MM.1S (cell line): ENCODE results near the gene STK32C.

ENCODE experiments used
- DNase-seq: peaks from one replicate; pipeline ENCODE4 v3.0.0-alpha.2; 2015
- H2AFZ ChIP-seq: fragments of 300-600 bp; sonication (generic); 2 replicates; pipeline ENCODE4 v1.6.0; 2016; ENCODE audit warnings: antibody characterized with exemption, low read length
- H3F3A ChIP-seq: fragments of 300-600 bp; sonication (generic); 2 replicates; pipeline ENCODE4 v1.6.1; 2016; ENCODE audit warnings: mild to moderate bottlenecking, antibody characterized with exemption, low read length, moderate library complexity, mixed read lengths; ENCODE audit not compliant: insufficient read depth
- H3K27ac ChIP-seq: fragments of 300-600 bp; sonication (generic); 2 replicates; pipeline ENCODE4 v1.5.1; 2016; ENCODE audit warnings: mild to moderate bottlenecking, low read length
- H3K27me3 ChIP-seq: fragments of 300-600 bp; sonication (generic); replicated peaks from 2 replicates; pipeline ENCODE4 v1.6.0; 2016; ENCODE audit warnings: low read length; ENCODE audit not compliant: insufficient read depth
- H3K36me3 ChIP-seq: fragments of 300-600 bp; sonication (generic); replicated peaks from 2 replicates; pipeline ENCODE4 v1.6.1; 2016; ENCODE audit warnings: mild to moderate bottlenecking, low read length, mixed read lengths; ENCODE audit not compliant: insufficient read depth
- H3K4me1 ChIP-seq: fragments of 300-600 bp; sonication (generic); 2 replicates; pipeline ENCODE4 v1.6.1; 2016; ENCODE audit warnings: low read length, mixed read lengths
- H3K4me2 ChIP-seq: fragments of 300-600 bp; sonication (generic); 2 replicates; pipeline ENCODE4 v1.6.0; 2016; ENCODE audit warnings: low read depth, low read length
- H3K4me3 ChIP-seq: fragments of 300-600 bp; sonication (generic); 2 replicates; pipeline ENCODE4 v1.5.1; 2016; ENCODE audit warnings: low read length, mixed read lengths
- H3K79me2 ChIP-seq: fragments of 300-600 bp; sonication (generic); 2 replicates; pipeline ENCODE4 v1.6.1; 2016; ENCODE audit warnings: mixed run types, low read length, mixed read lengths
- H3K9ac ChIP-seq: fragments of 300-600 bp; sonication (generic); 2 replicates; pipeline ENCODE4 v1.6.1; 2016; ENCODE audit warnings: low read length, mixed read lengths
- H3K9me2 ChIP-seq: fragments of 300-600 bp; sonication (generic); replicated peaks from 2 replicates; pipeline ENCODE4 v1.6.1; 2016; ENCODE audit warnings: mild to moderate bottlenecking, low read length, mixed read lengths; ENCODE audit not compliant: insufficient read depth
- H3K9me3 ChIP-seq: fragments of 300-600 bp; sonication (generic); replicated peaks from 2 replicates; pipeline ENCODE4 v1.6.1; 2016; ENCODE audit warnings: mild to moderate bottlenecking, low read length, mixed read lengths; ENCODE audit not compliant: insufficient read depth
- H4K20me1 ChIP-seq: fragments of 300-600 bp; sonication (generic); 2 replicates; pipeline ENCODE4 v1.6.1; 2016; ENCODE audit warnings: mild to moderate bottlenecking, low read length, moderate library complexity, mixed read lengths; ENCODE audit not compliant: insufficient read depth
- EZH2 ChIP-seq: fragments of 300-600 bp; sonication (generic); optimal IDR thresholded peaks from 2 replicates; pipeline ENCODE3; 2017; ENCODE audit warnings: low read depth, mild to moderate bottlenecking, antibody characterized with exemption, low read length, mixed read lengths
- EZH2phosphoT487 ChIP-seq: fragments of 300-600 bp; sonication (generic); IDR thresholded peaks from 2 replicates; pipeline ENCODE4 v1.6.1; 2018; ENCODE audit warnings: antibody characterized with exemption, low read length
- TF ChIP-seq, protein P1 (sequence below): fragments of 300-600 bp; sonication (generic); IDR thresholded peaks from 2 replicates; pipeline ENCODE4 v1.5.1; 2016; ENCODE audit warnings: antibody characterized with exemption, low read length, mixed read lengths

STK32C gene

GRCh38 chr10:132193907-132194552 lies 113.7 kb downstream of the STK32C start:
- no peak overlapping the region for H3K9ac ChIP-seq
- H3K4me3 ChIP-seq = no peak overlapping the region
- H3K4me2 ChIP-seq = no peak overlapping the region
- H2AFZ ChIP-seq = no peak overlapping the region
- no peak overlapping the region for H3K27ac ChIP-seq
- no peaks in the 10 kb centered on the region for H3K79me2 ChIP-seq
- 0 out of 2 replicates have a peak, but pooled peaks cover 6% of the 10 kb centered on the region for H3K4me1 ChIP-seq
- no peak for TF ChIP-seq EZH2phosphoT487
- TF ChIP-seq EZH2 = no peak
- TF ChIP-seq, protein P1, sequence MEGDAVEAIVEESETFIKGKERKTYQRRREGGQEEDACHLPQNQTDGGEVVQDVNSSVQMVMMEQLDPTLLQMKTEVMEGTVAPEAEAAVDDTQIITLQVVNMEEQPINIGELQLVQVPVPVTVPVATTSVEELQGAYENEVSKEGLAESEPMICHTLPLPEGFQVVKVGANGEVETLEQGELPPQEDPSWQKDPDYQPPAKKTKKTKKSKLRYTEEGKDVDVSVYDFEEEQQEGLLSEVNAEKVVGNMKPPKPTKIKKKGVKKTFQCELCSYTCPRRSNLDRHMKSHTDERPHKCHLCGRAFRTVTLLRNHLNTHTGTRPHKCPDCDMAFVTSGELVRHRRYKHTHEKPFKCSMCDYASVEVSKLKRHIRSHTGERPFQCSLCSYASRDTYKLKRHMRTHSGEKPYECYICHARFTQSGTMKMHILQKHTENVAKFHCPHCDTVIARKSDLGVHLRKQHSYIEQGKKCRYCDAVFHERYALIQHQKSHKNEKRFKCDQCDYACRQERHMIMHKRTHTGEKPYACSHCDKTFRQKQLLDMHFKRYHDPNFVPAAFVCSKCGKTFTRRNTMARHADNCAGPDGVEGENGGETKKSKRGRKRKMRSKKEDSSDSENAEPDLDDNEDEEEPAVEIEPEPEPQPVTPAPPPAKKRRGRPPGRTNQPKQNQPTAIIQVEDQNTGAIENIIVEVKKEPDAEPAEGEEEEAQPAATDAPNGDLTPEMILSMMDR = no peak
- H3K9me2 ChIP-seq = no peaks in the 10 kb centered on the region
- H3K36me3 ChIP-seq = no peaks in the 10 kb centered on the region
- no peaks in the 10 kb centered on the region for H3F3A ChIP-seq
- DNase-seq = peak; percentile 25
- peaks cover 12% of the 10 kb centered on the region for H3K27me3 ChIP-seq
- no peaks in the 10 kb centered on the region for H3K9me3 ChIP-seq
- H4K20me1 ChIP-seq = no peaks in the 10 kb centered on the region

DNA sequence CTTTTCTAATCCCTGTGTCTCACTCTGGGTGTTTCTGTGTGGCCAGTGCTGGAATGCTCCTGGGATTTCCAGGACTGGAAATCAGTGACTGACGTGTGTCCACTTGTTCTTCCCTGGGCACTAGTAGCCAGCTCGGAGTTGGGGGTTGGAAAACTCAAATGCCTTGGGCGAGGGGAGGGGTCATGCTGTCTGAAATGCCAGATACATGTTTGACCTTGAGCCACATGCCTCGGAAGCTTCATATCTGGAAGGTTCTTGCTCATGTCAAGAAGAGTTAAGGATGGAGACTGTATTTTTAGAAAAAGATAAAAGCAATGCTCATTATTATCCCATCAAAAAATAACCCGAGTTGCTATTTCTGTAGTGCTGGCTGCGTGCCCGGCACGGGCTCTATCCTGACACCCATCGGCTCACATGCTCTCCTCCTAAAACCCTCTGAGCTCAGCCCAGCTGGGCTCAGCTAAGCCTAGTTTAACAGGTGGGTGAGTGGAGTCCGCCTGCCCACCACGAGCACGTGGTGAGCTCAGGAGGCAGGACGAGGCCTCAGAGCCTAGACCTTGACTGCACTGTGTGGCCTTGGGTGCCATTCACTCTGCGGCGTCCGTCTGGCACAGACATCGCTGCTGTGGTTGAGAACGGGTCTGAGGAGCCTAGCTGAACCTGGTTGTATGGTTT lies 114.6 kb downstream of the STK32C start:
- H3K27me3 ChIP-seq = peaks cover 18% of the 10 kb centered on the region
- no peaks in the 10 kb centered on the region for H3K9me2 ChIP-seq
- no peaks in the 10 kb centered on the region for H3F3A ChIP-seq
- no peaks in the 10 kb centered on the region for H3K9me3 ChIP-seq
- H3K36me3 ChIP-seq = no peaks in the 10 kb centered on the region
- no peak overlapping the region for H3K4me3 ChIP-seq
- TF ChIP-seq, protein P1 = no peak
- TF ChIP-seq EZH2 = no peak
- TF ChIP-seq EZH2phosphoT487 = no peak
- H3K79me2 ChIP-seq = no peaks in the 10 kb centered on the region
- H3K4me2 ChIP-seq = no peak overlapping the region
- no peak for DNase-seq
- H4K20me1 ChIP-seq = no peaks in the 10 kb centered on the region
- H3K9ac ChIP-seq = no peak overlapping the region
- H3K27ac ChIP-seq = no peak overlapping the region
- 0 out of 2 replicates have a peak, but pooled peaks cover 6% of the 10 kb centered on the region for H3K4me1 ChIP-seq
- no peak overlapping the region for H2AFZ ChIP-seq

DNA sequence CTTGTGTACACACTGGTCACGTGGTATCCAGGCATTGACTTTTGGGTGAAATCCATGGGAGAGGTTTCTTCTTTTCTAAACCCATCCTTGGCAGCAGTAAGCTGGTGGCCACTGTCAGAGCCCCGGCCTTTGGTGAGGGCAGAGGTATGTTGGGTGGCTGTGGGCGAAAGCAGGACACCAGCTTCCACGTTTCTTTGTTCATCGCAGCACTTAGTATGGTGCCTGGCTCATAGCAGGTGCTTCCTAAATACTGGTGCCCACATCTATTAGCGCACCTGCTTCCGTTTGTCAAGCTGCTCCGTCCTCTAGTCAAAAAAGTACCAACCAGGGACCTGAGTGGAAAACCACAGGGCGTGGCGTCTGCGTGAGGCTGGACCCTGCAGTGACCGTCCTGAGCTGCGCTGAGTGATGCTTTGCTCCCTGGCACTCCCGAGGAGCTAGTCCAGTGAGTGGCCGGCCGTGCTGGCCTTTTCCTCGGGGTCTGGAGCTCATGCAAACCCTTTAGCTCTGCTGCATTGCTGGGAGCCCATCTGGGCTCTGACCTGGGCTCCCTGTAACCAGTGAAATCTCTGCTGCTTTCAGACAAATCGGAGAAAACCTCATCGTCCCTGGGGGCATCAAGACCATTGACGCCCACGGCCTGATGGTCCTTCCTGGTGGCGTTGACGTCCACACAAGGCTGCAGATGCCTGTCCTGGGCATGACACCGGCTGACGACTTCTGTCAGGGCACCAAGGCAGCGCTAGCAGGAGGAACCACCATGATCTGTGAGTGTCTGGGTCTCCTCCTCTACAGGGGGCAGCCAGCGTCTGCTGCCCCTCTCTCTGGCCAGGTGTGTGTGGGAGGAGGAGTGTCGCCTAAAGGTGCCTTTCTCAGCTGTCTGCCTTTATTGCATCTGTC lies 115.4 kb downstream of the STK32C start:
- Histone ChIP-seq H3F3A (no peaks in the 10 kb centered on the region), H3K36me3 (no peaks in the 10 kb centered on the region), H3K9me2 (no peaks in the 10 kb centered on the region), H3K27ac (peak overlapping the region; percentile 12; the same call in 1 of the 2 replicates), H4K20me1 (no peaks in the 10 kb centered on the region), H3K4me1 (0 out of 2 replicates have a peak, but pooled peaks cover 6% of the 10 kb centered on the region), H3K27me3 (peaks cover 22% of the 10 kb centered on the region), H3K9ac (no peak overlapping the region), H3K79me2 (no peaks in the 10 kb centered on the region), H3K4me3 (no peak overlapping the region), H3K4me2 (0 out of 2 replicates have a peak overlapping the region, but pooled peaks have one; percentile 18), H3K9me3 (no peaks in the 10 kb centered on the region), H2AFZ (no peak overlapping the region)
- DNase-seq = peak; percentile 62
- TF ChIP-seq, protein P1 = no peak
- no peak for TF ChIP-seq EZH2
